PC-3 (cell line): Measurements from ENCODE around the gene RAB26.

ENCODE experiments used
- CTCF ChIP-seq: fragments of 300-600 bp; sonication (generic); conservative IDR thresholded peaks from 2 replicates; pipeline ENCODE4 v1.5.1; 2017; ENCODE audit warnings: antibody characterized with exemption, low read depth, mild to moderate bottlenecking, low read length
- EZH2 ChIP-seq: fragments of 300-600 bp; sonication (generic); IDR thresholded peaks from one replicate; pipeline ENCODE4 v1.6.1; 2017; ENCODE audit warnings: antibody characterized with exemption, mild to moderate bottlenecking, low read length; ENCODE audit not compliant: unreplicated experiment
- EZH2phosphoT487 ChIP-seq: fragments of 300-600 bp; sonication (generic); IDR thresholded peaks from 2 replicates; pipeline ENCODE4 v1.6.1; 2018; ENCODE audit warnings: mild to moderate bottlenecking, antibody characterized with exemption, low read length, borderline replicate concordance

- no peak for TF ChIP-seq CTCF
- no peak for TF ChIP-seq EZH2phosphoT487
- no peak for TF ChIP-seq EZH2
These were observed 6.2 kb downstream of the RAB26 start for GRCh38 chr16:2154533-2155090.
